Endodermal cell (in vitro differentiated cells): ENCODE measurements around the gene PRSS21. TPM values are rescaled to one million over a fixed set of nuclear protein-coding genes. Genes with fewer than 3 reads are reported as not detected.

Source experiments
- DNase-seq: peaks from one replicate; pipeline ENCODE4 v3.0.0-alpha.2; 2017
- H3K27ac ChIP-seq: 2 replicates; pipeline ENCODE4 v1.5.1; 2013; ENCODE audit warnings: mild to moderate bottlenecking, low read depth, low read length, moderate library complexity
- H3K27me3 ChIP-seq: 2 replicates; pipeline ENCODE4 v1.6.1; 2013; ENCODE audit warnings: mild to moderate bottlenecking, low read length, moderate library complexity; ENCODE audit not compliant: insufficient read depth, control insufficient read depth, poor library complexity, severe bottlenecking
- H3K36me3 ChIP-seq: 2 replicates; pipeline ENCODE4 v1.7.0; 2013; ENCODE audit warnings: mild to moderate bottlenecking, low read length, moderate library complexity; ENCODE audit not compliant: control insufficient read depth, insufficient read depth
- H3K4me1 ChIP-seq: one replicate; pipeline ENCODE4 v1.7.0; 2013; ENCODE audit warnings: low read length; ENCODE audit not compliant: control insufficient read depth, insufficient read depth
- H3K4me3 ChIP-seq: 2 replicates; pipeline ENCODE4 v1.5.1; 2013; ENCODE audit warnings: mild to moderate bottlenecking, low read length, moderate library complexity
- H3K9ac ChIP-seq: 2 replicates; pipeline ENCODE4 v1.6.1; 2013; ENCODE audit warnings: mild to moderate bottlenecking, low read length, moderate library complexity; ENCODE audit not compliant: poor library complexity, severe bottlenecking; ENCODE audit errors: extremely low read depth
- H3K9me3 ChIP-seq: 2 replicates; pipeline ENCODE4 v1.6.1; 2013; ENCODE audit warnings: mild to moderate bottlenecking, low read length, moderate library complexity; ENCODE audit not compliant: control insufficient read depth
- H3K27ac Mint-ChIP-seq: 2 replicates; pipeline ENCODE4 v1.8.0; 2020; ENCODE audit warnings: mixed read lengths
- H3K27me3 Mint-ChIP-seq: 2 replicates; pipeline ENCODE4 v1.8.0; 2021; ENCODE audit warnings: mild to moderate bottlenecking, mixed read lengths; ENCODE audit not compliant: insufficient read depth
- H3K36me3 Mint-ChIP-seq: 2 replicates; pipeline ENCODE4 v1.8.0; 2020; ENCODE audit warnings: low read depth, mixed read lengths
- H3K4me1 Mint-ChIP-seq: 2 replicates; pipeline ENCODE4 v1.8.0; 2020; ENCODE audit warnings: mixed read lengths
- H3K4me3 Mint-ChIP-seq: 2 replicates; pipeline ENCODE4 v1.8.0; 2020; ENCODE audit warnings: mild to moderate bottlenecking, moderate library complexity, mixed read lengths
- H3K9me3 Mint-ChIP-seq: 2 replicates; pipeline ENCODE4 v1.8.0; 2020; ENCODE audit warnings: mild to moderate bottlenecking, mixed read lengths
- WGBS, 2 experiments: methylation state at CpG; one replicate each; pipeline versions ENCODE4 v1.1.5 to v1.1.7; 2013; ENCODE audit warnings: missing lambda C conversion rate in 2 of 2, mixed read lengths in 1 of 2; ENCODE audit not compliant: insufficient coverage in 1 of 2, insufficient read length in 1 of 2; 5-methylcytosine and 5-hydroxymethylcytosine counted together
- total RNA-seq, 2 donors: library from RNA; stranded (reverse); fragmentation: NEBNext Ultra II Directional in 1 of 2; extraction: Animal tissue kit (Norgen Biotek cat#: 25700) in 1 of 2; gene quantifications; 2 replicates in 1 of 2; 3 replicates in 1 of 2; pipeline ENCODE4 v1.2.1, GENCODE V29; 2021
- TF ChIP-seq, protein P1 (sequence below): fragments of 200-600 bp; sonication (generic); conservative IDR thresholded peaks from 2 replicates; pipeline ENCODE4 v1.5.0; 2021; ENCODE audit warnings: antibody characterized with exemption, mild to moderate bottlenecking

The PRSS21 gene
- total RNA-seq, 2 donors from 2014 or later: not detected

DNA sequence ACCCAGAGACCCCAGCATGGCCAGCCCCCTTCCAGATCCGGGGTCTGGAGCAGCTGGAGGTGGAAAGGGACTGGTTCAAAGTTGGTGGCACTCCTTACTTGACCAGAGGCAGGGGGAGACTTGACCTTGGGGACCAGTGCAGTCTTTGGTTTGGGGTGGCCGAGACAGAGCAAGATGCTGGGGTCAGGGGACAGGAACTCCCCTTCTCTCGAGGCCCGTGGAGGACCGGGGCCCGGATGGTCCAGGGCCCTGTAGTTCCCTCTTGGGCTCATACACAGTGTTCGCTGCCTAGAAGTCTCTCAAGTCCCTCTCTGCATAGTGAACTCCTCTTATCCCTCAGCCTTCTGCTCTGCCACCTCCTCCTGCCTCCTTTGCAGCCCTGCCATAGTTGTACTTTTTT lies 29.1 kb upstream of the PRSS21 start:
- H3K36me3 ChIP-seq: no peaks in the 10 kb centered on the region
- H3K4me3 Mint-ChIP-seq: no peak overlapping the region
- H3K9me3 ChIP-seq: no peaks in the 10 kb centered on the region
- no peak overlapping the region for H3K27ac ChIP-seq
- TF ChIP-seq, protein P1, sequence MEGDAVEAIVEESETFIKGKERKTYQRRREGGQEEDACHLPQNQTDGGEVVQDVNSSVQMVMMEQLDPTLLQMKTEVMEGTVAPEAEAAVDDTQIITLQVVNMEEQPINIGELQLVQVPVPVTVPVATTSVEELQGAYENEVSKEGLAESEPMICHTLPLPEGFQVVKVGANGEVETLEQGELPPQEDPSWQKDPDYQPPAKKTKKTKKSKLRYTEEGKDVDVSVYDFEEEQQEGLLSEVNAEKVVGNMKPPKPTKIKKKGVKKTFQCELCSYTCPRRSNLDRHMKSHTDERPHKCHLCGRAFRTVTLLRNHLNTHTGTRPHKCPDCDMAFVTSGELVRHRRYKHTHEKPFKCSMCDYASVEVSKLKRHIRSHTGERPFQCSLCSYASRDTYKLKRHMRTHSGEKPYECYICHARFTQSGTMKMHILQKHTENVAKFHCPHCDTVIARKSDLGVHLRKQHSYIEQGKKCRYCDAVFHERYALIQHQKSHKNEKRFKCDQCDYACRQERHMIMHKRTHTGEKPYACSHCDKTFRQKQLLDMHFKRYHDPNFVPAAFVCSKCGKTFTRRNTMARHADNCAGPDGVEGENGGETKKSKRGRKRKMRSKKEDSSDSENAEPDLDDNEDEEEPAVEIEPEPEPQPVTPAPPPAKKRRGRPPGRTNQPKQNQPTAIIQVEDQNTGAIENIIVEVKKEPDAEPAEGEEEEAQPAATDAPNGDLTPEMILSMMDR: no peak
- peaks cover 2% of the 10 kb centered on the region for H3K4me1 Mint-ChIP-seq
- H3K9me3 Mint-ChIP-seq: no peaks in the 10 kb centered on the region
- H3K36me3 Mint-ChIP-seq: no peaks in the 10 kb centered on the region
- 61 to 67% methylated on average over 6 to 7 of the region's 7 CpGs for WGBS, 2 experiments
- H3K4me3 ChIP-seq: no peak overlapping the region
- peaks cover 25% of the 10 kb centered on the region for H3K27me3 Mint-ChIP-seq
- no peak for DNase-seq
- peaks cover 5% of the 10 kb centered on the region for H3K4me1 ChIP-seq
- H3K27ac Mint-ChIP-seq: no peak overlapping the region
- H3K9ac ChIP-seq: no peak overlapping the region
- peaks cover 28% of the 10 kb centered on the region for H3K27me3 ChIP-seq

DNA sequence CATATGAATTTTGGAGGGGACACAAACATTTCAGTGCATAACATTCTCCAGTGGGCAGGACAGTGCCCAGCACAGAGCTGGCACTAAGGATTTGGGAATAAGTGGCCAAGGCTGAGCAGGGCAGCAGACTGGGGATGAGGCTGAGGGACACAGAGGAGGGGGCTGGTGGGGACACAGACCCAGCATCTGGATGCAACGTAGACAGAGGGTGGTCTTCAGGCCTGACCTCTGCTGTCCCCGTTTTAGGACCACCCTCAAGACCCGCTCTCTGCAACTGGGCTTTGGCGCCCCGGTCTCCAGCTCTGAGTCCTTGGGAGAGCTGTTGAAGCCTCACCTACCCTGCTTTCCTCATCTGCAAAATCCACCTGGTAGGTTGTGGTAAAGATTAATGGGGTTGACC lies 26.4 kb upstream of the PRSS21 start:
- H3K4me1 Mint-ChIP-seq: peaks cover 6% of the 10 kb centered on the region
- H3K36me3 Mint-ChIP-seq: no peaks in the 10 kb centered on the region
- peaks cover 20% of the 10 kb centered on the region for H3K27me3 Mint-ChIP-seq
- DNase-seq: peak; percentile 23
- peaks cover 14% of the 10 kb centered on the region for H3K27me3 ChIP-seq
- no peaks in the 10 kb centered on the region for H3K9me3 Mint-ChIP-seq
- H3K4me3 ChIP-seq: no peak overlapping the region
- 93% methylated on average over 3 to 5 of the region's 5 CpGs for WGBS, 2 experiments
- no peaks in the 10 kb centered on the region for H3K36me3 ChIP-seq
- no peak overlapping the region for H3K4me3 Mint-ChIP-seq
- no peak overlapping the region for H3K9ac ChIP-seq
- no peak overlapping the region for H3K27ac ChIP-seq
- no peaks in the 10 kb centered on the region for H3K9me3 ChIP-seq
- TF ChIP-seq, protein P1: no peak
- no peaks in the 10 kb centered on the region for H3K4me1 ChIP-seq
- H3K27ac Mint-ChIP-seq: no peak overlapping the region

DNA sequence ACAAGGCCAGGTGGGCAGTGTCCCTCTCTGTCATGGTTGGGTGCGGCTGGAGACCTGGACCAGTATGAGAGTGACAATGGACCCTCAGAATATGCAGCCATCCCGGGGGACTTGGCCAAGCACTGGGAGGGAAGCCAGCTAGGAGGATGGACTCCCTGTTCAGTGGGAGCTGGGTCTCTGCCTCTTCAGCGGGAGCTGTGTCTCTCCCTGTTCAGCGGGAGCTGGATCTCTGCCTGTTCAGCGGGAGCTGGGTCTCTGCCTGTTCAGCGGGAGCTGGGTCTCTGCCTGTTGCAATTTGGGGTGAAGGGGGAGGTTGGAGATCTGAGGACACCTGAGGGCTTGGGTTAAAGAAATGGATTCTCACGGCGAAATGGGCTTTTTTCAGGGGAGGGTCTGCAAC lies 25.9 kb upstream of the PRSS21 start:
- peaks cover 18% of the 10 kb centered on the region for H3K27me3 Mint-ChIP-seq
- no peaks in the 10 kb centered on the region for H3K9me3 Mint-ChIP-seq
- no peak overlapping the region for H3K27ac ChIP-seq
- H3K4me1 ChIP-seq: no peaks in the 10 kb centered on the region
- no peak overlapping the region for H3K4me3 ChIP-seq
- no peak overlapping the region for H3K27ac Mint-ChIP-seq
- peaks cover 8% of the 10 kb centered on the region for H3K27me3 ChIP-seq
- TF ChIP-seq, protein P1: no peak
- no peaks in the 10 kb centered on the region for H3K9me3 ChIP-seq
- no peak overlapping the region for H3K4me3 Mint-ChIP-seq
- DNase-seq: peak; percentile 29
- peaks cover 6% of the 10 kb centered on the region for H3K4me1 Mint-ChIP-seq
- H3K36me3 ChIP-seq: no peaks in the 10 kb centered on the region
- H3K36me3 Mint-ChIP-seq: no peaks in the 10 kb centered on the region
- WGBS, 2 experiments: 91 to 92% methylated on average over 6 to 8 of the region's 8 CpGs
- H3K9ac ChIP-seq: no peak overlapping the region
